ENCODE results near the gene ERAP2.

- TF ChIP-seq CTCF (IDR thresholded peaks at IDR 0.05) (no peak), POLR2A (IDR thresholded peaks at IDR 0.05) (no peak)
Observed at GRCh38 chr5:96875791-96876291, 459 bp upstream of the ERAP2 start.

All from right lobe of liver (tissue), 4 donors.